Pons (tissue), 1 donor: ENCODE results near the gene PIBF1.
"Not testable (repeated sequence)": the region's sequence is repeated elsewhere in the genome, so short reads cannot be mapped to it uniquely, and the experiment has no call there.

Experiments used
- DNase-seq: peaks from one replicate; pipeline ENCODE4 v3.0.0-alpha.2; 2016; ENCODE audit warnings: low spot score

Gene PIBF1

DNA sequence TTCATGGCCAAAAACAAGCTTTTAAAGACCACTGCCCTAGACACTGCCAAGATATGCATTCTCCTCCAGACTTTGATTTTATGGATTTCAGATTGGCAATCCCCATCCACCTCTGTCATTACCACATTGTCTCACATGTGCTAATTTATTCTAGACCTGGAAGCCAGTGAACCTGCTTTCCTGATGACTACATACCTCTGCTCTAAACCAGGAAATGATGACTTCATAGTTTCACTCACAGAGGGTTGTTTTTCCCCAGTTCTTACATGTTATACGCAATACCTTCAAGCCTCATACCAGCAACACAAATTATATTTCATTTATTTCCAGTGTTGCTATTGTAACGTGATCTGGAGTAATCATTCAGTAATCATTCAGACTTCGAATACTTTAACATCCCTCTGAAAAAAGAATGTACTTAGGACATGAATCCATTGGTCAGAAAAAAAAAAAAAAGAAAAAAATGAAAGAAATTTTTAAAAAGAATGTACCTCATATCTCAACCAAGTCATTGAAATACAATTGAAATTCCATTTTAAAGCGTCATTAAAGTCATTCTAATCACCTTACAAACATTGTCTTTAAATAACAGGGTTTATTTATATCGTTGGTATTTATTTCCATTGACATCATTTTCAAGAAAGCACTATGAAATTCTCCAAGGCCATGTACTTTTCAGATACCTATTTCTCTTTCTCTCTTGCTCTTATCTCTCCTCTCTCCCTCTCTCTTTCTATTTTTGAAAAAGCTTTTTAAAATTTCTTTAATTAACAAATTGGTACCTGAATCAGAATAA is 243.5 kb downstream of the PIBF1 start:
- DNase-seq = no peak

GRCh38 chr13:73034901-73035300 is 253.0 kb downstream of the PIBF1 start:
- DNase-seq = no peak

- DNase-seq = no peak
Observed at GRCh38 chr13:73035660-73036059, 253.7 kb downstream of the PIBF1 start.

- no peak for DNase-seq
Observed at GRCh38 chr13:73036566-73036965, 254.6 kb downstream of the PIBF1 start.

DNA sequence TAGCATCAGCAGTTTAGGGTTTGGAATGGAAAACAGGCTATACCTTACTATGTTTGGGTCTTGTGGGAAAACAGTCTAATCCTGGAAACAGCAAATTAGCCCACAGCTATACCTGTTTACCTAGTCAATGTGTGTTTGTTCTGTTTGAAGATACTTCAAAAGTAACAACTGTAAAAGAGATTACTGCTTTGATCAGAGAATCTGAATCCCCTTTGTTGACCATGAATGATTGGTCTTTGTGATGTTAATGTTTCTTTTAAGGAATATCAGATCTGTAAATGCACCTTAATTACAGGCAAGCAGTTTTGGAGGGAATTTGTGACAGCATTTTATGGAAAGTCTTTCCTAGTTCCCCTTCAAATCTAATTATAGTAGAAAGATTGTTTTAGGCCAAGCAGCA is 256.1 kb downstream of the PIBF1 start:
- no peak for DNase-seq

GRCh38 chr13:73039201-73040108 is 257.5 kb downstream of the PIBF1 start:
- DNase-seq = no peak

GRCh38 chr13:73040484-73040883 is 258.6 kb downstream of the PIBF1 start:
- no peak for DNase-seq

GRCh38 chr13:73040968-73041596 is 259.1 kb downstream of the PIBF1 start:
- DNase-seq = no peak

- no peak for DNase-seq
Observed at GRCh38 chr13:73045031-73045430, 263.1 kb downstream of the PIBF1 start.

DNA sequence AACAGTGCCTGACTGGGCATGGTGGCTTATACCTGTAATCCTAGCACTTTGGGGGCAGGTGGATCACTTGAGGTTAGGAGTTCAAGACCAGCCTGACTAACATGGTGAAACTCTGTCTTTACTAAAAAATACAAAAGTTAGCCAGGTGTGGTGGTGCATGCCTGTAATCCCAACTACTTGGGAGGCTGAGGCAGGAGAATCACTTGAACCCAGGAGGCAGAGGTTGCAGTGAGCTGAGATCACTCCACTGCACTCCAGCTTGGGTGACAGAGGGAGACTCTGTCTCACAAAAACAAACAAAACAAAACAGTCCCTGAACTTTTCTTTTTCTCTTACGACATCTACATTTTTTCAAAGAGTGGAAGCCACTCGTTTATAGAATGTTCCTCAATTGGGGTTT is 266.7 kb downstream of the PIBF1 start:
- DNase-seq = not testable (repeated sequence)

GRCh38 chr13:73054712-73055111 is 272.8 kb downstream of the PIBF1 start:
- no peak for DNase-seq

DNA sequence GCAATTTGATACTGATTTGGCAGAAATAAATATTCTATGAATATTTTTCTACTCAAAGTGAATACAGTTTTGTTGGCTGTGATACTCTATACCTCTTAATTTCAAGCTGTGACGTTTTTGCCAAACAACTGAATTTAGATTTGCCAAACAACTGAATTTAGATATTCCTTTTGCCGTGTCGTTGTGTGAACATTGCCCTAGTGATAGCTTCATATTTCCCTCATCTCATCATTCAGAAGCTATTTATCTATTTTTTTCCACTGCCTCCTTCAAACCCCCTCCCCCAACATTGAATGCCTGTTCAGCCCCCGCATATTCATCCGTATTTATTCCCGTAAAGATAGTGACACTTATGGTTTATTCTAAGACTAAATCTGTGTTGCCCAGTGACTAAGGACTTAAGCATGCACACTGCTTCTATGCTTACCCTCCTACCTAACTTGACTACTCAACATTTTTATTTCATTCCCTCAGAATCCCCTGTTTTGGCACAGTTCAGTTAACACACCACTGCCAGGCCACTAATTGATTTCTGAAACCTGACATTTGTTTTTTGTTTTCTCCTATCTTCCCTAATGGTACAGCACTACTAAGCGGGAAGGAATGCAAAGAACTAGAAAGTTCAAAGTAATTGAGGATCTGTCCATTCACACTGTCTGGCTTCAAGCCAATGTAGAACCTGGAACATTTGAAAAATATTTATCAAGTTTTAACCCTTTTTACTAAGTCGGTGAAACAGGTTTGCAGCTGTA is 274.1 kb downstream of the PIBF1 start:
- no peak for DNase-seq

GRCh38 chr13:73056565-73056962 is 274.6 kb downstream of the PIBF1 start:
- DNase-seq = no peak

GRCh38 chr13:73057284-73058063 is 275.5 kb downstream of the PIBF1 start:
- DNase-seq = no peak

- no peak for DNase-seq
Observed at GRCh38 chr13:73058064-73058313, 276.1 kb downstream of the PIBF1 start.

GRCh38 chr13:73058432-73058735 is 276.5 kb downstream of the PIBF1 start:
- DNase-seq = no peak

DNA sequence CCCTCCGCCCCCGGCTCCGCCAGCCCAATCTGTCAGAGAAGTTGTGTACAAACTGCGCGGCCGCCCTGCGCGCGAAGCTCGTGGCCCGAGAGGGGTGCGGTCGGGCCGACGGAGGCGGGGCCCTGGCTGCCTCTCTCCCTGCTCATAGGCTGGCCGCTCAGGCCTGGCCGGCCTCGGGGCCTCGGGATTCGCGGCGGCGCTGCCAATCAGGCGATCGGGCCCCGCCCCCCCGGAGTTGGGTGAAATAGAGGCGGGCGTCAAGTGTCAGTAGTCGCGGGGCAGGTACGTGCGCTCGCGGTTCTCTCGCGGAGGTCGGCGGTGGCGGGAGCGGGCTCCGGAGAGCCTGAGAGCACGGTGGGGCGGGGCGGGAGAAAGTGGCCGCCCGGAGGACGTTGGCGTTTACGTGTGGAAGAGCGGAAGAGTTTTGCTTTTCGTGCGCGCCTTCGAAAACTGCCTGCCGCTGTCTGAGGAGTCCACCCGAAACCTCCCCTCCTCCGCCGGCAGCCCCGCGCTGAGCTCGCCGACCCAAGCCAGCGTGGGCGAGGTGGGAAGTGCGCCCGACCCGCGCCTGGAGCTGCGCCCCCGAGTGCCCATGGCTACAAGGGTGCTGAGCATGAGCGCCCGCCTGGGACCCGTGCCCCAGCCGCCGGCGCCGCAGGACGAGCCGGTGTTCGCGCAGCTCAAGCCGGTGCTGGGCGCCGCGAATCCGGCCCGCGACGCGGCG is 277.0 kb downstream of the PIBF1 start, which contains the start of gene KLF5:
TSS of gene KLF5 (plus strand) at position 270 of the 724 bp plus-strand sequence. CDS start at position 593, 323 bp downstream.
- DNase-seq = peak; percentile 79

- no peak for DNase-seq
Observed at GRCh38 chr13:73059460-73060250, 277.7 kb downstream of the PIBF1 start.

GRCh38 chr13:73060251-73061160 is 278.6 kb downstream of the PIBF1 start:
- DNase-seq = no peak
